ENCODE data around the gene PTN.

PTN gene

GRCh38 chr7:137366995-137367394 is 23.5 kb upstream of the PTN start:
- peaks cover 3% of the 10 kb centered on the region for H3K9me3 ChIP-seq (ENCODE audit: insufficient read depth, low read length, severe bottlenecking)
- no peaks in the 10 kb centered on the region for H3K36me3 ChIP-seq (ENCODE audit: insufficient read depth, low read length)
- H3K4me2 ChIP-seq (ENCODE audit: insufficient read depth, low read length): no peak overlapping the region
- DNase-seq (no peak), ATAC-seq (ENCODE audit: insufficient read depth, low read depth) (no peak)
- no peak overlapping the region for H3K9ac ChIP-seq (ENCODE audit: low read depth, low read length)
- H3K27me3 ChIP-seq (ENCODE audit: insufficient read depth, low read length, poor library complexity): no peaks in the 10 kb centered on the region
- no peaks in the 10 kb centered on the region for H4K20me1 ChIP-seq (ENCODE audit: insufficient read depth, low read length)
- no peak for TF ChIP-seq EZH2 (IDR thresholded peaks at IDR 0.05; ENCODE audit: borderline replicate concordance, low read depth, low read length, severe bottlenecking)
- TF ChIP-seq CTCF (IDR thresholded peaks at IDR 0.05; ENCODE audit: borderline replicate concordance, extremely low read depth, low read length, poor library complexity, severe bottlenecking): no peak
- H3K79me2 ChIP-seq (ENCODE audit: insufficient read depth, low read length): no peaks in the 10 kb centered on the region
- H3K27ac ChIP-seq (ENCODE audit: low read length): no peak overlapping the region
- no peak overlapping the region for H3K4me3 ChIP-seq (ENCODE audit: low read depth in 1 of 2, low read length in 2 of 2)
- no peaks in the 10 kb centered on the region for H3K4me1 ChIP-seq (ENCODE audit: insufficient read depth, low read length)
- no peak overlapping the region for H2AFZ ChIP-seq (ENCODE audit: low read depth, low read length)

DNA sequence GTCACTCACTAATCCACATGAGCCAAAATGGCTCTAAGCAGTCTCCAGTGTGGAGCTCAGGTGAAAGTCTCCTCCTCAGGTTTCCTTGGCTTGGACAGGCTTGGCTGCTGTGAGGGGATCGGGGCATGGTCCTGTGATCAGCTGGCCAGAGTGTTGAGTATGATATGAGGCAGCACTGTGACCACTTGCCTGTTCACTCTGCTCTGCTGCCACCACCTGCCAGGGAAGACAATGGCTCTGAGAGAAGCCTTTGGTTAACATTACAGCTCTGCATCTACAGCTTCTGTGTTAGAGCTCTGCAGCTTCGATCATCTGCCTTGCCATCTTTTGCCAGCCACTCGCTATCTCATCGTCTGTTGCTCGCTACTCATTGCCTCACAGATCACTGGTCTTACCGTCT is 20.1 kb upstream of the PTN start:
- no peaks in the 10 kb centered on the region for H3K27me3 ChIP-seq (ENCODE audit: insufficient read depth, low read length, poor library complexity)
- TF ChIP-seq EZH2 (IDR thresholded peaks at IDR 0.05; ENCODE audit: borderline replicate concordance, low read depth, low read length, severe bottlenecking) (no peak), CTCF (IDR thresholded peaks at IDR 0.05; ENCODE audit: borderline replicate concordance, extremely low read depth, low read length, poor library complexity, severe bottlenecking) (no peak)
- DNase-seq (no peak), ATAC-seq (ENCODE audit: insufficient read depth, low read depth) (no peak)
- H3K4me2 ChIP-seq (ENCODE audit: insufficient read depth, low read length): no peak overlapping the region
- no peak overlapping the region for H2AFZ ChIP-seq (ENCODE audit: low read depth, low read length)
- H4K20me1 ChIP-seq (ENCODE audit: insufficient read depth, low read length): no peaks in the 10 kb centered on the region
- no peaks in the 10 kb centered on the region for H3K4me1 ChIP-seq (ENCODE audit: insufficient read depth, low read length)
- no peaks in the 10 kb centered on the region for H3K79me2 ChIP-seq (ENCODE audit: insufficient read depth, low read length)
- H3K4me3 ChIP-seq (ENCODE audit: low read depth in 1 of 2, low read length in 2 of 2): no peak overlapping the region
- H3K27ac ChIP-seq (ENCODE audit: low read length): no peak overlapping the region
- peaks cover 31% of the 10 kb centered on the region for H3K9me3 ChIP-seq (ENCODE audit: insufficient read depth, low read length, severe bottlenecking)
- no peaks in the 10 kb centered on the region for H3K36me3 ChIP-seq (ENCODE audit: insufficient read depth, low read length)
- no peak overlapping the region for H3K9ac ChIP-seq (ENCODE audit: low read depth, low read length)

DNA sequence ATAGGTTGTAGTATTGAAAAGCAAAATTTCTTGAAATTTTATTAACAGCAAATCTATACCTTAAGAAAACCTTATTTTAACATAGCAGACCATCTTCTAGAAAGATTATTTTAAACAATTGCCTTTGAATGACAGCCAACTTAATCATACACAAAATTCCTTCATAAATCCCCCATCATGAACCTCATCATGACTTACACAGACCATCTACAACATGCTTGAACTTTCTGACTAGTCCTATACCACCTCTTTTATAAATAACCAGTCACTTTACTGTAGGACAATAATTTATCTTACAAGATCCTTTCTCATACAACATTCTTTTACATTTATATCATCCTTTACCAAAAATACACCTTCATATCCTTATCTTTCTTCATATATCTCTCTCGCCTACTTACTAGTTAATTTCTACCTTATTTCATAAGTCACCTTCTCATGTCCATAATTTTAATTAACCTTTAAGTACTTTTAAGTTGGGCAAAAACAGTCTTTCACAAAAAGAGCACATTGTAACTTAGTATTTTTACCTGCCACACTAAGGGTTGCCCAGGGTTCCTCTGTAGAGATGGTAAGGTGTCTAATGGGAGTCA is 16.6 kb upstream of the PTN start:
- TF ChIP-seq EZH2 (IDR thresholded peaks at IDR 0.05; ENCODE audit: borderline replicate concordance, low read depth, low read length, severe bottlenecking) (no peak), CTCF (IDR thresholded peaks at IDR 0.05; ENCODE audit: borderline replicate concordance, extremely low read depth, low read length, poor library complexity, severe bottlenecking) (no peak)
- ATAC-seq (ENCODE audit: insufficient read depth, low read depth): no peak
- H3K9me3 ChIP-seq (ENCODE audit: insufficient read depth, low read length, severe bottlenecking): peaks cover 34% of the 10 kb centered on the region
- H3K4me1 ChIP-seq (ENCODE audit: insufficient read depth, low read length): no peaks in the 10 kb centered on the region
- no peak overlapping the region for H3K27ac ChIP-seq (ENCODE audit: low read length)
- no peak overlapping the region for H3K4me2 ChIP-seq (ENCODE audit: insufficient read depth, low read length)
- H3K27me3 ChIP-seq (ENCODE audit: insufficient read depth, low read length, poor library complexity): no peaks in the 10 kb centered on the region
- H3K79me2 ChIP-seq (ENCODE audit: insufficient read depth, low read length): no peaks in the 10 kb centered on the region
- no peak overlapping the region for H3K9ac ChIP-seq (ENCODE audit: low read depth, low read length)
- no peak overlapping the region for H3K4me3 ChIP-seq (ENCODE audit: low read depth in 1 of 2, low read length in 2 of 2)
- no peaks in the 10 kb centered on the region for H3K36me3 ChIP-seq (ENCODE audit: insufficient read depth, low read length)
- H4K20me1 ChIP-seq (ENCODE audit: insufficient read depth, low read length): no peaks in the 10 kb centered on the region
- no peak overlapping the region for H2AFZ ChIP-seq (ENCODE audit: low read depth, low read length)
- DNase-seq: no peak

GRCh38 chr7:137354961-137355360 is 11.4 kb upstream of the PTN start:
- TF ChIP-seq CTCF (IDR thresholded peaks at IDR 0.05; ENCODE audit: borderline replicate concordance, extremely low read depth, low read length, poor library complexity, severe bottlenecking) (no peak), EZH2 (IDR thresholded peaks at IDR 0.05; ENCODE audit: borderline replicate concordance, low read depth, low read length, severe bottlenecking) (no peak)
- Histone ChIP-seq H3K9ac (ENCODE audit: low read depth, low read length) (no peak overlapping the region), H3K4me2 (ENCODE audit: insufficient read depth, low read length) (no peak overlapping the region), H3K4me1 (ENCODE audit: insufficient read depth, low read length) (no peaks in the 10 kb centered on the region), H3K27me3 (ENCODE audit: insufficient read depth, low read length, poor library complexity) (no peaks in the 10 kb centered on the region), H3K79me2 (ENCODE audit: insufficient read depth, low read length) (no peaks in the 10 kb centered on the region), H3K27ac (ENCODE audit: low read length) (no peak overlapping the region), H3K4me3 (ENCODE audit: low read depth in 1 of 2, low read length in 2 of 2) (no peak overlapping the region), H3K9me3 (ENCODE audit: insufficient read depth, low read length, severe bottlenecking) (peaks cover 15% of the 10 kb centered on the region), H4K20me1 (ENCODE audit: insufficient read depth, low read length) (no peaks in the 10 kb centered on the region), H2AFZ (ENCODE audit: low read depth, low read length) (no peak overlapping the region), H3K36me3 (ENCODE audit: insufficient read depth, low read length) (no peaks in the 10 kb centered on the region)
- ATAC-seq (ENCODE audit: insufficient read depth, low read depth) (no peak), DNase-seq (no peak)

All from DND-41 (cell line).